SK-N-SH treated with all-trans-retinoic acid at 6 μM for 48 hours (cell line): ENCODE measurements around the gene THADA.

Source experiments
- ATAC-seq: fragments of 200-7000 bp; cut with Tn5 transposase; 3 replicates; pipeline ENCODE4 v1.9.1; 2020; ENCODE audit warnings: mild to moderate bottlenecking, moderate library complexity
- ARNTL ChIP-seq: fragments of 450-650 bp; formaldehyde crosslinking; IDR thresholded peaks from 2 replicates; pipeline ENCODE4 v1.5.0; 2020; ENCODE audit warnings: low read depth, mild to moderate bottlenecking, moderate library complexity, borderline replicate concordance
- BACH2 ChIP-seq: fragments of 250-450 bp; sonication (Bioruptor Pico); IDR thresholded peaks from 2 replicates; pipeline ENCODE4 v1.9.0; 2021; ENCODE audit warnings: mild to moderate bottlenecking, borderline replicate concordance
- CREB5 ChIP-seq: fragments of 250-450 bp; sonication (Bioruptor Pico); IDR thresholded peaks from 2 replicates; pipeline ENCODE4 v1.5.1; 2020; ENCODE audit warnings: low read depth, mild to moderate bottlenecking, moderate library complexity
- CSDC2 ChIP-seq: fragments of 250-450 bp; sonication (Bioruptor Pico); IDR thresholded peaks from 2 replicates; pipeline ENCODE4 v1.5.0; 2020; ENCODE audit warnings: mild to moderate bottlenecking, moderate library complexity
- CSRNP3 ChIP-seq: fragments of 250-450 bp; sonication (Bioruptor Pico); IDR thresholded peaks from 2 replicates; pipeline ENCODE4 v1.5.1; 2021; ENCODE audit warnings: mild to moderate bottlenecking, moderate library complexity
- ESRRG ChIP-seq: fragments of 250-450 bp; sonication (Bioruptor Pico); IDR thresholded peaks from 2 replicates; pipeline ENCODE4 v1.6.1; 2021; ENCODE audit warnings: mild to moderate bottlenecking
- GLIS3 ChIP-seq: fragments of 250-450 bp; sonication (Bioruptor Pico); IDR thresholded peaks from 2 replicates; pipeline ENCODE4 v1.5.0; 2020; ENCODE audit warnings: mild to moderate bottlenecking, moderate library complexity
- ISL1 ChIP-seq: fragments of 250-450 bp; sonication (Bioruptor Pico); IDR thresholded peaks from 2 replicates; pipeline ENCODE4 v2.1.2; 2022; ENCODE audit warnings: mild to moderate bottlenecking, moderate library complexity
- OSR1 ChIP-seq: fragments of 250-450 bp; sonication (Bioruptor Pico); IDR thresholded peaks from 2 replicates; pipeline ENCODE4 v1.8.0; 2022; ENCODE audit warnings: moderate library complexity, mild to moderate bottlenecking, inconsistent platforms
- PATZ1 ChIP-seq: fragments of 250-450 bp; sonication (Bioruptor Pico); IDR thresholded peaks from 2 replicates; pipeline ENCODE4 v1.8.0; 2020; ENCODE audit warnings: mild to moderate bottlenecking, moderate library complexity, borderline replicate concordance
- POU6F1 ChIP-seq: fragments of 250-450 bp; sonication (Bioruptor Pico); IDR thresholded peaks from 2 replicates; pipeline ENCODE4 v1.8.0; 2021; ENCODE audit warnings: low read depth, mild to moderate bottlenecking, moderate library complexity, borderline replicate concordance
- PPARA ChIP-seq: fragments of 250-450 bp; sonication (Bioruptor Pico); IDR thresholded peaks from 2 replicates; pipeline ENCODE4 v1.5.0; 2020; ENCODE audit warnings: mild to moderate bottlenecking, borderline replicate concordance
- RARB ChIP-seq: fragments of 250-450 bp; sonication (Bioruptor Pico); IDR thresholded peaks from 2 replicates; pipeline ENCODE4 v1.8.0; 2021; ENCODE audit warnings: mild to moderate bottlenecking, moderate library complexity
- SNAI2 ChIP-seq: fragments of 250-450 bp; sonication (Bioruptor Pico); IDR thresholded peaks from 2 replicates; pipeline ENCODE4 v1.5.0; 2020; ENCODE audit warnings: mild to moderate bottlenecking, moderate library complexity
- TCF4 ChIP-seq: fragments of 250-450 bp; sonication (Bioruptor Pico); IDR thresholded peaks from 2 replicates; pipeline ENCODE4 v1.8.0; 2021; ENCODE audit warnings: mild to moderate bottlenecking, moderate library complexity, borderline replicate concordance
- TOX ChIP-seq: fragments of 250-450 bp; sonication (Bioruptor Pico); IDR thresholded peaks from 2 replicates; pipeline ENCODE4 v1.8.0; 2021; ENCODE audit warnings: mild to moderate bottlenecking, moderate library complexity, borderline replicate concordance
- TSHZ2 ChIP-seq: fragments of 250-450 bp; sonication (Bioruptor Pico); IDR thresholded peaks from 2 replicates; pipeline ENCODE4 v1.5.0; 2020; ENCODE audit warnings: mild to moderate bottlenecking, moderate library complexity
- ZC3H10 ChIP-seq: fragments of 250-450 bp; sonication (Bioruptor Pico); IDR thresholded peaks from 2 replicates; pipeline ENCODE4 v1.5.1; 2021; ENCODE audit warnings: mild to moderate bottlenecking, moderate library complexity
- ZFP3 ChIP-seq: fragments of 250-450 bp; sonication (Bioruptor Pico); IDR thresholded peaks from 2 replicates; pipeline ENCODE4 v1.5.0; 2020; ENCODE audit warnings: mild to moderate bottlenecking, moderate library complexity
- ZFP30 ChIP-seq: fragments of 450-650 bp; formaldehyde crosslinking; IDR thresholded peaks from 2 replicates; pipeline ENCODE4 v1.5.0; 2022; ENCODE audit warnings: mild to moderate bottlenecking, moderate library complexity
- ZNF565 ChIP-seq: fragments of 450-650 bp; formaldehyde crosslinking; conservative IDR thresholded peaks from 2 replicates; pipeline ENCODE4 v1.5.0; 2020; ENCODE audit warnings: low read depth, mild to moderate bottlenecking, moderate library complexity
- ZNF70 ChIP-seq: fragments of 450-650 bp; formaldehyde crosslinking; IDR thresholded peaks from 2 replicates; pipeline ENCODE4 v1.5.0; 2020; ENCODE audit warnings: mild to moderate bottlenecking, moderate library complexity
- ZNF8 ChIP-seq: fragments of 450-650 bp; formaldehyde crosslinking; IDR thresholded peaks from 2 replicates; pipeline ENCODE4 v1.5.0; 2020; ENCODE audit warnings: mild to moderate bottlenecking, moderate library complexity

Gene THADA

GRCh38 chr2:43251171-43251731, 344.6 kb downstream of the THADA start (continued):
- TF ChIP-seq PATZ1 (CRISPR knock-in tag) (peak; percentile 35), ESRRG (CRISPR knock-in tag) (0 out of 2 replicates have a peak, but pooled peaks have one; percentile 15), TCF4 (CRISPR knock-in tag) (peak; percentile 89), ZFP3 (CRISPR knock-in tag) (peak; percentile 78; the same call in 1 of the 2 replicates), ISL1 (CRISPR knock-in tag) (peak; percentile 97), ZNF8 (CRISPR knock-in tag) (peak; percentile 45), ARNTL (no peak), OSR1 (CRISPR knock-in tag) (no peak)
- TF ChIP-seq, all 23 proteins: peak for 12

GRCh38 chr2:43250015-43250414, 345.8 kb downstream of the THADA start:
- TF ChIP-seq ARNTL (no peak), RARB (CRISPR knock-in tag) (no peak), ZNF8 (CRISPR knock-in tag) (peak; percentile 93)
- no peak for ATAC-seq

GRCh38 chr2:43248621-43249020, 347.2 kb downstream of the THADA start:
- TF ChIP-seq BACH2 (CRISPR knock-in tag) (no peak), GLIS3 (no peak), TCF4 (CRISPR knock-in tag) (no peak), PATZ1 (CRISPR knock-in tag) (no peak), ARNTL (no peak), ZNF70 (CRISPR knock-in tag) (no peak), TOX (CRISPR knock-in tag) (no peak), ZNF565 (no peak), PPARA (no peak), ZFP30 (CRISPR knock-in tag) (no peak), ZNF8 (CRISPR knock-in tag) (no peak), ZC3H10 (CRISPR knock-in tag) (no peak), ISL1 (CRISPR knock-in tag) (no peak), SNAI2 (no peak), CSRNP3 (CRISPR knock-in tag) (no peak), ZFP3 (CRISPR knock-in tag) (no peak), RARB (CRISPR knock-in tag) (no peak)
- no peak for ATAC-seq

- no peak for TF ChIP-seq CREB5 (CRISPR knock-in tag)
- TF ChIP-seq TOX (CRISPR knock-in tag) = no peak
- no peak for ATAC-seq
These were observed 349.2 kb downstream of the THADA start for GRCh38 chr2:43246641-43247040.

- no peak for ATAC-seq
- TF ChIP-seq OSR1 (CRISPR knock-in tag) (no peak), TCF4 (CRISPR knock-in tag) (no peak), ZFP30 (CRISPR knock-in tag) (no peak), TSHZ2 (CRISPR knock-in tag) (no peak), ZFP3 (CRISPR knock-in tag) (no peak), CSDC2 (no peak), BACH2 (CRISPR knock-in tag) (no peak), ZC3H10 (CRISPR knock-in tag) (no peak), POU6F1 (CRISPR knock-in tag) (no peak)
These were observed 354.3 kb downstream of the THADA start for GRCh38 chr2:43241558-43241957.
